ENCODE results near the gene NSUN7.

GRCh38 chr4:40825014-40825838 is 75.5 kb downstream of the NSUN7 start:
- TF ChIP-seq POLR2A (IDR thresholded peaks at IDR 0.05), result no peak
- TF ChIP-seq, protein P1, sequence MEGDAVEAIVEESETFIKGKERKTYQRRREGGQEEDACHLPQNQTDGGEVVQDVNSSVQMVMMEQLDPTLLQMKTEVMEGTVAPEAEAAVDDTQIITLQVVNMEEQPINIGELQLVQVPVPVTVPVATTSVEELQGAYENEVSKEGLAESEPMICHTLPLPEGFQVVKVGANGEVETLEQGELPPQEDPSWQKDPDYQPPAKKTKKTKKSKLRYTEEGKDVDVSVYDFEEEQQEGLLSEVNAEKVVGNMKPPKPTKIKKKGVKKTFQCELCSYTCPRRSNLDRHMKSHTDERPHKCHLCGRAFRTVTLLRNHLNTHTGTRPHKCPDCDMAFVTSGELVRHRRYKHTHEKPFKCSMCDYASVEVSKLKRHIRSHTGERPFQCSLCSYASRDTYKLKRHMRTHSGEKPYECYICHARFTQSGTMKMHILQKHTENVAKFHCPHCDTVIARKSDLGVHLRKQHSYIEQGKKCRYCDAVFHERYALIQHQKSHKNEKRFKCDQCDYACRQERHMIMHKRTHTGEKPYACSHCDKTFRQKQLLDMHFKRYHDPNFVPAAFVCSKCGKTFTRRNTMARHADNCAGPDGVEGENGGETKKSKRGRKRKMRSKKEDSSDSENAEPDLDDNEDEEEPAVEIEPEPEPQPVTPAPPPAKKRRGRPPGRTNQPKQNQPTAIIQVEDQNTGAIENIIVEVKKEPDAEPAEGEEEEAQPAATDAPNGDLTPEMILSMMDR (IDR thresholded peaks at IDR 0.05), result no peak
